GM12878 (cell line): ENCODE data around the gene PARP15.
"Not testable (repeated sequence)": the region's sequence is repeated elsewhere in the genome, so short reads cannot be mapped to it uniquely, and the experiment has no call there.

Experiments used
- CHD1 ChIP-seq: IDR thresholded peaks from 2 replicates; pipeline ENCODE4 v1.6.1; 2012; ENCODE audit warnings: low read depth, low read length, improper control_type of control experiment
- CTCF ChIP-seq, 3 experiments: IDR thresholded peaks in 2 of 3; conservative IDR thresholded peaks in 1 of 3; 2 replicates each; pipeline ENCODE4 v1.5.1; 2011; ENCODE audit warnings: low read depth in 3 of 3, low read length in 3 of 3, mild to moderate bottlenecking in 3 of 3, control low read depth in 2 of 3, moderate library complexity in 2 of 3, inconsistent platforms in 1 of 3, mixed read lengths in 1 of 3; ENCODE audit not compliant: control insufficient read depth in 2 of 3, insufficient read depth in 1 of 3; ENCODE audit errors: extremely low read depth in 1 of 3
- ESRRA ChIP-seq: IDR thresholded peaks from 2 replicates; pipeline ENCODE4 v1.6.1; 2012; ENCODE audit warnings: mild to moderate bottlenecking, low read length, improper control_type of control experiment
- IRF3 ChIP-seq: fragments of 450-650 bp; IDR thresholded peaks from 2 replicates; pipeline ENCODE4 v1.6.1; 2014; ENCODE audit warnings: mild to moderate bottlenecking
- POLR2A ChIP-seq: IDR thresholded peaks from 2 replicates; pipeline ENCODE4 v1.6.1; 2011; ENCODE audit warnings: low read depth, mild to moderate bottlenecking, low read length
- SMC3 ChIP-seq: IDR thresholded peaks from 2 replicates; pipeline ENCODE4 v1.6.1; 2011; ENCODE audit warnings: low read length, improper control_type of control experiment, borderline replicate concordance
- SREBF2 ChIP-seq: IDR thresholded peaks from 2 replicates; pipeline ENCODE4 v1.6.1; 2012; ENCODE audit warnings: mild to moderate bottlenecking, low read length

GRCh38 chr3:122651962-122652361, 74.5 kb downstream of the PARP15 start:
- TF ChIP-seq SMC3; ESRRA; CHD1; SREBF2; CTCF (IDR thresholded peaks at IDR 0.05 in 2 of 3, conservative IDR thresholded peaks at IDR 0.05 in 1 of 3; ENCODE audit: control insufficient read depth in 2 of 3, extremely low read depth in 1 of 3, insufficient read depth in 1 of 3, low read depth in 3 of 3, low read length in 3 of 3); POLR2A; IRF3: not testable (repeated sequence)
